Stimulated activated CD4-positive, alpha-beta T cell treated with anti-CD3 and anti-CD28 coated beads, Interleukin-1b, Interleukin-23, amount 100 ng/mL, for 1 hour (primary cell): ENCODE measurements around the gene ZMIZ1.

Source experiments
- DNase-seq, 2 donors: peaks; one replicate each; pipeline ENCODE4 v3.0.0-alpha.2; 2020; ENCODE audit warnings: low read depth in 2 of 2

The ZMIZ1 gene

DNA sequence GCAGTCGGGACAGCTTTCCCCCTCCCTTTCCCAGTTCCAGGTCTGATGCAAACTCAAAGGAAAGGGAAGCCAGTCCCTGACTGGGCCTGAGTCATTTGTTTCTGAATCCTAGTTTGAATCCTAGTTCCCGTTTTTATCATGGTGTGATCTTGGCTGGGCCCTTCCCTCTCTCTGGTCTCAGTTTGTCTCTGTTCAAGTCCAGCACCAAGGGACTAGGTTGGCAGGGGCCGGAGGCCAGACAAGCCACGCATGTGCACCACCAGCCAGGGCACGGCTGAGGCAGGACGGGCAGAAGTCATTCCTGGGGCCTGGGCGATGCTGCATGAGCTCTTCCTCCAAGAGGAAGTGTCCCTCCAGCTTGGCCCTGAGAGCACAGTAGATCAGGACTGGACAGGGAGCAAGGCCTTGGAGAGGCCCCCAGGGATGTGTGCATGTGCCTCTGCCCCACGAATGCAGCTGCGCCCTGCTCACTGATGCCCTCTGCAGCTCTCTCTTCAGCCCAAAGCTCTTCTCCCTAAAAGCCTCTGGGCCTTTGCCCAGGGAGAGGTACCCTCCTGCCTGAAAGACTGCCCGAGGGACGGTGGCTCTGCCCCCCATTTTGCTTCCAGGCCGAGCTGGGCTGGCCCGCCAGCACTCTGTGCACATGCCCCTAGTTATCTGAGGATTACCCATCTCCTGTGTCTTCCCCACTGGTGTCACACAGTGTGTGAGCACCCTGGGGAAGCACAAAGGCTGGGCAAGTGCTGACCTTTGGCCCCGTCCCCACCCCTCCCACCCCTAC, 86.7 kb downstream of the ZMIZ1 start:
- no peak for DNase-seq

- no peak for DNase-seq
Measured at GRCh38 chr10:79156334-79157274, 87.8 kb downstream of the ZMIZ1 start.

- DNase-seq: no peak
Measured at GRCh38 chr10:79158004-79158340, 89.2 kb downstream of the ZMIZ1 start.

GRCh38 chr10:79158402-79159097, 89.8 kb downstream of the ZMIZ1 start:
- DNase-seq: no peak

DNA sequence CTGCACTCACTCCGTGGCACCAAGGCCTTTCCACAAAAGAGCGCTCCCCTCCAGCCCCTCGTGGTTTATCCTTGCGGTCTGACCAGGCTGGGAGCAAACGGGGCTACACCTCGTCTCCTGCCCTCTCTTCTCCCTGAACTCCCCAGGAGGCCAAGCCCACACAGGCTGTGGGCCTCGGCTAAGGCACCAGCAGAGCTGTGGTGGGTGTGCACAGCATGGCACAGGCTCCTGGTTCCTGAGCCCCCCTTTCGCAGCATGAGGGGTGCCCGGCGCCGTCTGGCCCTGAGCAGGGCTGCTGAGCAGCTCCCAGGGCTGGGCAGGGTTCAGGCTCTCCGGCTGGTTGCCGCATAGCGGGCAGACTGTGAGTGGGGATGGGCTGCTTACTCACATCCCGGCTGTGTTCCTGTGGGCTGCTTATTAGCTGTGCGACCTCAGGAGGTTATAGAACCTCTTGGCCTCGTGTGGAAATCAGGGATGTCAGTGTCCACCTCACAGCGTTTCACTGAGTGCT, 90.4 kb downstream of the ZMIZ1 start:
- no peak for DNase-seq

GRCh38 chr10:79159785-79160184, 91.0 kb downstream of the ZMIZ1 start:
- no peak for DNase-seq

DNA sequence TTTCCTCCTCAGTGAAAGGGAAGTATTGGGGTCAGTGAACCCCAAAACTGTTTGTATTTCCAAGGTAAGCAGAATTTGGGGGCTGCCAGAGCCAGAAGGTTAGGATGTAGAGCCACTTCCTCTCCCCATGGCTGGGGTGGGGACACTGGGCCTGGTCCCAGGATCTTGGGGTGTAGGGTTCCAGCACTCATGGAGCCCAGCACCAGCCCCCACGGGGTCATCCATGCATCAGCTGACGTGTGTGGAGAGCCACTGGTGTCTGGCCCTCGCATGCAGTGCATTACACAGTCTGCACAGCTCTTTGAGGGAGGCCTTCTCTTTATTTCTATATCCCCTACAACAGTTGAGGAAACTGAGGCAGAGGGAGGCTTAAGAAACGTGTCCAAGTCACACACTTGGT, 91.4 kb downstream of the ZMIZ1 start:
- no peak for DNase-seq

DNA sequence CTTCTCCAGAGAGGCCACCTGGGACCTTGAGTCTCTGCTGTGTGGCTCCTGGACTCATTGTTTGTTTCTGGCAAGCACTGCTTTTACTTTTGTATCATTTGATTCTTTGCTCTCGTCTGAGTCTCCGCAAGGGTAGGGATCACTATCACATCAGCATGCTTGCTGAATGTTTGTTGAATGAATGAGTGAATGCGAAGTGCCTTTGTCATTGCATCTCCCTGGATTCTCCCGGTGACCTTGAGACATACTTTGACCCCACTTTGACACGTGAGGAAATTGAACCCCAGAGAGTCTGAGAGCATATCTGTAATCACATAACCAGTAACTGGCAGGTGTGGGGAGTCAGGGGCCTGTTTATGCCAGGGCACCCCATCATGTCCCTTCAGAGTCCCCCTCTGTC, 92.8 kb downstream of the ZMIZ1 start:
- DNase-seq: no peak

GRCh38 chr10:79162022-79162421, 93.3 kb downstream of the ZMIZ1 start:
- no peak for DNase-seq

DNA sequence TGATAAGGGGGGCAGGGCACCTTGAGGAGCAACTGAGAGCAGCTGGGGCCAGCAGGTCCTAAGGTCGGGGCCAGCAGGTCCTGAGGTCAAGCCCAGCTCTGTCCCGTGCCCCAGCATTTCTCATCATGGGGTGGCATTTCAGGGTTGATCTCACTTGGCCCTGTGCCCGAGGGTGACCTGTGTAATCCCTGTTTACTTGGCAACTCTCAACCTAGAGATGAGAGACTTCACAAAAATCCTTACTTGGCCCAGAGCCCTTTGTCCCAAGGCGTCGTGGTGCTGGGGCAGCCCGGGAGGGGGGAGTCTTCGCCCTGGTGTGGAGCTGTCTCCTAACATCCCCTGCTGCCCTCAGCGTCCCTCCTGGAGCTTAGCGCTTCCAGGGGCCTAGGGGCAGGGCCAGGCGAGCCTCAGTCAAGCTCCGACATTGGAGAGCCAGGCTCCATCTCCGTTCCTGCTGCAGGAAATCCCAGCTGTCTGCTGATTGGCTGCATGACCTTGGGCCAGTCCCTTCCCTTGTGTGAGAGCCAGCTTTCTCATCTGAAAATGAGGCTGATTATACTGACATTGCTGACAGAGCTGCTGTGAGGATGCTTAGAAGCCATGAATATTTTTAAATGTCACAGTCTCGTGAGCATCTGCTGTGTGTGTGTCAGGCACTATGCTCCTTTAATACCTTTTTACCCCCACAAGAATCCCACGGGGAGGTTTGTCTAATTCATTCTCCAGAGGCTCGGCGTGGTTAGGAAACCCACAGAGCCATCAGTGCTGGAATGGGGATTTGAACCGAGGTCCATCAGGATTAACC, 94.3 kb downstream of the ZMIZ1 start:
- DNase-seq: no peak

DNA sequence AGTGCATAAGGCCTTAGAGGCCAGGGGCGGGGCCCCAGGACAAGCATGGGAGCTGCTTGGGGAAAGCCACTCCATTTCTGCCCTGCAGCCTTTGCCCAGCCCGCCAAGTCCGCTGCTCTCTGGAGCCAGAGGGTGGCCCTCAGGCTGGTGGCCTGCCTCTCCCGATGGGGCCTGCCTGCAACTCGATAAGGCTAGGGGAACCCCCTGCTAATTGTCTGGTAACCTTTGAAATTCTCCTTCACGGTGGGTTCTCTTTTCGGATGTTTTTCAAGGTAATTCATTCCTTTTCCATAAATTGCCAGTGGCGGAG, 94.9 kb downstream of the ZMIZ1 start:
- no peak for DNase-seq

- no peak for DNase-seq
Measured at GRCh38 chr10:79164075-79164474, 95.3 kb downstream of the ZMIZ1 start.

DNA sequence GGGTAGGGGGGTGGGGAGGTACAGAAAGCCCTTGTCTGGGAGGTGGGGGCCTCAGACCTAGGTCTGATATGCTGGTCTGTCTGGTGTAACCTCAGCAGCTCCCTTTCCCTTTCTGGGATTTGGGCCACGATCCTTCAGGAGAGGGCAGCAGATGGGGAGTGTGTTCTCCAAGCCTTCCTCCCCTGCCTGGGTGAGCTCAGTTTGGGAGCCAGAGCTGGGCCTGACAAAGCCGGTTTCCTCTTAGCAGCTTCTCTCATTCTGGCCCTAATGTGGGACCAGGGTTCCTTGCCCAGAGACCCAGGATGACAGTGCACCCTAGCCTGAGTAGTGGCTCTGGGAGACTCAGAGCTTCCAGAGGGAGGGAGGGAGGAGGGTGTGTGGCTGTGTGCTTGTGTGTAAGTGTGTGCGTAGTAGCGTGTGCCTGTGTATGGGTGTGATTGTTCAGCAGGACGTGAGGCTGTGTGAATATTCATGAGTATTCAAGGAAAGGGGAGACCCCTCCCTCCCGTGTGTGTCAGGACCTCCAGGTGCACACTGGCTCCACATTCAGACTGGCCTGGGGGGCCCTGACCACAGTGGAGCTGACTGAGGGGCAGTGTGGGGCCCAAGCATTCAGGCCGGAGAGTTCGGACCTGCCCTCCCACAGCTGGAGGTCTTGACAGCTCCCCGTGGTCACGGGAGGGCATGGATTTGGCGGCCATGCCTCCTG, 96.5 kb downstream of the ZMIZ1 start:
- no peak for DNase-seq

GRCh38 chr10:79166312-79166721, 97.6 kb downstream of the ZMIZ1 start:
- DNase-seq: no peak

DNA sequence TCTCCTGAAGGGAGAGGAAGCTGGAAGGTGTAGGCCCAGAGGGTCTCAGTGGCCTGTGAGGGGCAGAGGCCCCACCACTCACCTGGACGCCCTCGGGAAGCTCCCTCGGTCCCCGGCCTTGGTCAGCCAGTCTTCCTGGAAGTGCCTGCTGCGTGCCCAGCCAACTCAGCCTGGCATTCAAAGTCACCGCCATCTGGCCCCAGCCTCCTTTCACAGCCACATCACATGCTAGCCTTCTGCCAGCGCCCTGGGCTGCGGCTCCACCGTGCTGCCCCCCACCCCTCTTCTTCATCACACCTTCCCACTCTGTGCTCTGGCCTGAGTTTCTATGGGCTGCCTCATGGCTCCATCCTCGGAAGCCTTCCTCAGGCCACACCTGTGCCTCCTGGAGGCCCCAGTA, 98.0 kb downstream of the ZMIZ1 start:
- DNase-seq: no peak

DNA sequence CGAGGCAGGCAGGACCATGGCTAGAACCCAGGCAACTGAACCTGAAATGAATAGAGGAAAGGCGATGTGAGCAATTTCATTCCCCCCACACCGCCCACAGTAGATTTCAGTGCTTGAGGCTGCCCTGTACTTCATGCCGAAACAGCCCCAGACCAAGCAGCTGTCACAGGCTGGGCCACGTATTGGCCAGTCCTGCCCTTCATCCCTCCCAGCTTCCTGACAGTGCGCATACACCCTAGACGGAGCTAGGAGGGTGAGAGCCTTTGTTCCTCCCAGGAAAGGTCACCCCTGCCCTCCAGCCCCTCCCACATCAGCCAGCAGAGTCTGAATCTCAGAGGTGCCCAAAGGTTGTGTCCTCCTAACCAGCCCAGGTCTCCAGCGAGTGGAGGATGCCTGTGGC, 98.8 kb downstream of the ZMIZ1 start:
- DNase-seq: no peak

- DNase-seq: no peak
Measured at GRCh38 chr10:79168210-79168609, 99.4 kb downstream of the ZMIZ1 start.

- DNase-seq: no peak
Measured at GRCh38 chr10:79170226-79170752, 101.5 kb downstream of the ZMIZ1 start.

DNA sequence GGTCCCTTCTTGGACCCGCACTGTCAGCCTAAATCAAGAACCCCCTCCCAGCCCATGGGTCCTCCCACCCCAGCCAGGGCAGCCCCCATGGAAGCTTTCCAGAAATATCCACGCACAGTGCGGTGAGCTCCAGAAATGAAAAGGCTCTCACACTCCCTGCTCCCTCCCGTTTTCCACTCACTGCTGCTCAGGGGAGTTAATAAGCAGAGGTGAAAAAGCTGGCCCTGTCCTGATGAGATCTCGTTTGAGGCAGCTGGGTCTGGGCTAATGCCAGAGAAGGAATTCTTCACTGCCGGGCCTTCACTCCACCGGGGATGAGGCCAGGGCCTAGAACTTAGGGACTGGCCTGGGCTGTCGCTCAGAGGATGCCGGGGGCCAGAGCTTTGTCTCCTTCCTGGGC, 102.2 kb downstream of the ZMIZ1 start:
- DNase-seq: no peak

DNA sequence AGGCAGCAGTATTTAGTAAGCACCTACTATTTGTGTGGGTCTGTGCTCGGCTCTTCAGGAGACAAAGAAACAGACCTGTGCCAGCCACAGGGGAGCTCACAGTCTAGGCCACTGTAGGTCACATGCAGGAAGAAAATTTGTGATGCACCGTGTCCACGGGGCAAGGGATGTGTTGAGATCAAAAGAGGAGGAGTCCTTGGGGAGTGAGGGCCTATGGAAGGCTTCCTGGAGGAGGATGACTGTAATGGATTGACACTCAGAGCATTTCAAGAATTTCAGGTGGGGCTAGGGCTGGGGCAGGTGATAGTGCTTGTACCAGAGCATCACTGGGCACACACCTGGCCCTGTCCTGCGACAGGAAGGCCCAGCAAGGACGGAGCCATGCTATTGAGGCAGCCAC, 102.7 kb downstream of the ZMIZ1 start:
- DNase-seq: no peak

DNA sequence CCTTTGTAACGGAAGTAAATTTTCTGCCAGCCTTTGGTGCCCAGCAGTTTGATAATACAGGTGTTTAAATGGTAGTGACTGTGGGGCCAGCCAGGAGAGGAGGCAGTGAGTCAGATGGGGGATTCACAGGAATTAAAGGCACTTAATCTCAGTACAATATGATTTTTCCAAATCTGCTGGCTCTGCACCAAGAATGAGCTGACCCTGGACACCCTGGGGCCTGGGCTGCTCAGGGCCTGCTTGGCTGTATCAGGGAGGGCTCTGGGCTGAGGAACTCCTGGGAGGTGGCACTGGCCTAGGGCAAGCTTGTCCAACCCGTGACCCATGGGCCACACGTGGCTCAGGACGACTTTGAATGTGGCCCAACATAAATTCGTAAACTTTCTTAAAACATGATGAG, 104.1 kb downstream of the ZMIZ1 start:
- DNase-seq: no peak
